Activated naive CD4-positive, alpha-beta T cell treated with anti-CD3 and anti-CD28 coated beads, Interleukin-2, amount 50 U/mL, for 72 hours (primary cell): Measurements from ENCODE around the gene FGR. TPM values are rescaled to one million over a fixed set of nuclear protein-coding genes. Genes with fewer than 3 reads are reported as not detected.

Source experiments
- ATAC-seq, 2 donors: fragments of 150-1000 bp; cut with Tn5 transposase; 2 replicates each; pipeline ENCODE4 v1.10.0; 2021; ENCODE audit warnings: mild to moderate bottlenecking in 2 of 2, moderate library complexity in 2 of 2
- DNase-seq, 2 donors: peaks; one replicate each; pipeline ENCODE4 v3.0.0; 2021 to 2022; ENCODE audit warnings: low spot score in 2 of 2
- H3K27ac Mint-ChIP-seq, 2 donors: one replicate each; pipeline ENCODE4 v1.8.0; 2022; ENCODE audit warnings: mild to moderate bottlenecking in 2 of 2, mixed read lengths in 2 of 2
- H3K36me3 Mint-ChIP-seq, 2 donors: one replicate each; pipeline ENCODE4 v1.8.0; 2022; ENCODE audit warnings: mixed read lengths in 2 of 2
- H3K9me3 Mint-ChIP-seq, 2 donors: one replicate each; pipeline ENCODE4 v1.8.0; 2022; ENCODE audit warnings: mixed read lengths in 2 of 2
- total RNA-seq, 2 donors: library from RNA; stranded (reverse); gene quantifications; one replicate each; pipeline ENCODE4 v1.2.3, GENCODE V29; 2022

Gene FGR
- total RNA-seq, 2 donors from 2014 or later: 0.29 to 0.68 TPM

DNA sequence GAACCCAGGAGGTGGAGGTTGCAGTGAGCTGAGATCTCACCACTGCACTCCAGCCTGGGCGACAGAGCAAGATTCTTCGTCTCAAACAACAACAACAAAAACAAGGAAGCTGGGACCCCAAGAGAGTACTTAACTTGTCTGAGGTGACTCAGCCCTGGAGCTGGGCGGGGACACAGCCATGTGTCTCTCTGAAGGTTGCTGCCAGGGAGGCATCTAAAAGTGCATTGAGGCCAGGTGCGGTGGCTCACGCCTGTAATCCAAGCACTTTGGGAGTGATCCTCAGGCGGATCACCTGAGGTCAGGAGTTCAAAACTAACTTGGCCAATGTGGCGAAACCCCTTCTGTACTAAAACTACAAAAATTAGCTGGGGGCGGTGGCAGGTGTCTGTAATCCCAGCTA is 29.3 kb upstream of the FGR start:
- ATAC-seq (no peak), DNase-seq (no peak)
- H3K27ac Mint-ChIP-seq: no peak overlapping the region
- H3K36me3 Mint-ChIP-seq: peaks cover 0 to 7% of the 10 kb centered on the region in 2 donors
- peaks cover 5% of the 10 kb centered on the region in 2 donors for H3K9me3 Mint-ChIP-seq

GRCh38 chr1:27662707-27663393 is 27.9 kb upstream of the FGR start:
- peaks cover 5% of the 10 kb centered on the region in 2 donors for H3K9me3 Mint-ChIP-seq
- DNase-seq (peak; percentile 89 to 96), ATAC-seq (peak; percentile 60 to 80)
- H3K27ac Mint-ChIP-seq: peak overlapping the region; percentile 93 to 95
- H3K36me3 Mint-ChIP-seq: peaks cover 0 to 10% of the 10 kb centered on the region in 2 donors

GRCh38 chr1:27662261-27662660 is 27.3 kb upstream of the FGR start:
- DNase-seq: no peak

GRCh38 chr1:27661412-27662075 is 26.6 kb upstream of the FGR start:
- peaks cover 0 to 10% of the 10 kb centered on the region in 2 donors for H3K36me3 Mint-ChIP-seq
- peaks cover 5% of the 10 kb centered on the region in 2 donors for H3K9me3 Mint-ChIP-seq
- ATAC-seq (no peak), DNase-seq (no peak)
- peak overlapping the region; percentile 50 to 92 for H3K27ac Mint-ChIP-seq

More at GRCh38 chr1:27662261-27662660, 27.3 kb upstream of the FGR start:
- peak in 1 of 2 donors; percentile 1 for ATAC-seq
- H3K36me3 Mint-ChIP-seq: peaks cover 0 to 10% of the 10 kb centered on the region in 2 donors
- H3K9me3 Mint-ChIP-seq: peaks cover 5% of the 10 kb centered on the region in 2 donors
- H3K27ac Mint-ChIP-seq: peak overlapping the region; percentile 93 to 95

DNA sequence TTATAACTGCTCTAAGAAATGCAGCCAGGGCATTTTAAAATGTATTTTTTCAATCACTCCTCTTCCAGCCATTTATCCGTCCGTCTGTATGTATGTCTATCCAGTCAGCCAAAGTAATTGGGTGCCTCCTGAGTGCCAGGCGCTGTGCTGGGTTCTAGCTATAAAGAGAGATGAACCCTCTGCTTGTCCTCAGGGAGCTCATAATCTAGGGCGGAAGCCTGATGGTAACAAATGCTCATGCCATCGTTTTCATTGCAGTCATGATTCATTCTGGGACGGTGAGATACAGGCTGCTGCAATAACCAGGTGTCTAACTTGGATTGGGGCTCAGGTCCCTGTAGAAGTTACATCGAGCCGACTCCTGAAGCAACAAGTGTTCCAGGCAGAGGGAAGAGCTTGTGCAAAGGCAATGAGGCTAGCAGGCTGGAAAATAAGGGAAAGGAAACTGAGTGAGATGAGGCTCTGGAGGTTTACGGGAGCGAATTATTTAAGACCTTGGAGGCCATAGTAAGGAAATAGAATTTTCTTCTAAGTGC is 25.4 kb upstream of the FGR start:
- DNase-seq (no peak), ATAC-seq (no peak)
- Mint-ChIP-seq H3K27ac (peak overlapping the region; percentile 92 to 94), H3K36me3 (peaks cover 0 to 5% of the 10 kb centered on the region in 2 donors), H3K9me3 (peaks cover 5% of the 10 kb centered on the region in 2 donors)

GRCh38 chr1:27659497-27660299 is 24.7 kb upstream of the FGR start:
- Mint-ChIP-seq H3K36me3 (peaks cover 0 to 5% of the 10 kb centered on the region in 2 donors), H3K27ac (peak overlapping the region; percentile 92 to 94), H3K9me3 (peaks cover 5% of the 10 kb centered on the region in 2 donors)
- peak; percentile 67 to 82 for ATAC-seq
- peak; percentile 87 to 90 for DNase-seq

DNA sequence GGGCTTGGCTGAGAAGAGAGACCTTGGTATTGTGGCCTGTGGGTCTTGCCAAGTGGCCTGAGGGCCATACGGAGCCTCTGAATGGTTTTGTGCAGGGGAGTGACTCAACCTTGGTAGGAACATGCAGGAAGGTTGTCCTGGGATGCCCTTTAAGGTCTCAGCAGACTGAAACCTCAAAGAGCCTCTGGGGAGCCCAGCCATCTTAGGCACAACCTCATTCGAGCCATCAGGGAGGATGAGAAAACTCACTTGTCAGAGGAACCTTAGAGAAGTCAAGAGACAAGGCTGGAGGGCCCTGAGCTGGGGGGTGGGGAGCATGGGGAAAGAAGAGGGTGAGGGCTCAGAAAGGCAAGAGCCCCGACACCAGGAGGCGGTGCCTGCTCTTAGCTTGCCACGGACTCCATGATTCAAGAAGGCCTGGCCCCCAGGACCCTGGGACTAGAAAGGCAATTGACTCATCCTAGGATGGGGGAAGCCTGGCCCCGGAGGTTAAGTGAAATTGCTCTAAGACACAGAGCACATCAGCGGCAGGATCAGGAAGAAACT is 24.0 kb upstream of the FGR start:
- Mint-ChIP-seq H3K9me3 (peaks cover 5% of the 10 kb centered on the region in 2 donors), H3K36me3 (peaks cover 0 to 5% of the 10 kb centered on the region in 2 donors), H3K27ac (peak overlapping the region; percentile 88 to 92)
- ATAC-seq (peak; percentile 12 to 53), DNase-seq (peak in 1 of 2 donors; percentile 73)

GRCh38 chr1:27656157-27656893 is 21.3 kb upstream of the FGR start:
- H3K9me3 Mint-ChIP-seq: peaks cover 2% of the 10 kb centered on the region in 2 donors
- DNase-seq: no peak
- peak; percentile 10 to 21 for ATAC-seq
- H3K36me3 Mint-ChIP-seq: peaks cover 0 to 5% of the 10 kb centered on the region in 2 donors
- H3K27ac Mint-ChIP-seq: peak overlapping the region; percentile 59 to 84

GRCh38 chr1:27655151-27655937 is 20.4 kb upstream of the FGR start:
- DNase-seq (no peak), ATAC-seq (no peak)
- Mint-ChIP-seq H3K9me3 (no peaks in the 10 kb centered on the region), H3K27ac (peak overlapping the region; percentile 59 to 76), H3K36me3 (peaks cover 0 to 5% of the 10 kb centered on the region in 2 donors)

- Mint-ChIP-seq H3K9me3 (no peaks in the 10 kb centered on the region), H3K36me3 (no peaks in the 10 kb centered on the region), H3K27ac (no peak overlapping the region)
- no peak for ATAC-seq
- DNase-seq: no peak
These were observed 17.3 kb upstream of the FGR start for GRCh38 chr1:27652111-27652864.

DNA sequence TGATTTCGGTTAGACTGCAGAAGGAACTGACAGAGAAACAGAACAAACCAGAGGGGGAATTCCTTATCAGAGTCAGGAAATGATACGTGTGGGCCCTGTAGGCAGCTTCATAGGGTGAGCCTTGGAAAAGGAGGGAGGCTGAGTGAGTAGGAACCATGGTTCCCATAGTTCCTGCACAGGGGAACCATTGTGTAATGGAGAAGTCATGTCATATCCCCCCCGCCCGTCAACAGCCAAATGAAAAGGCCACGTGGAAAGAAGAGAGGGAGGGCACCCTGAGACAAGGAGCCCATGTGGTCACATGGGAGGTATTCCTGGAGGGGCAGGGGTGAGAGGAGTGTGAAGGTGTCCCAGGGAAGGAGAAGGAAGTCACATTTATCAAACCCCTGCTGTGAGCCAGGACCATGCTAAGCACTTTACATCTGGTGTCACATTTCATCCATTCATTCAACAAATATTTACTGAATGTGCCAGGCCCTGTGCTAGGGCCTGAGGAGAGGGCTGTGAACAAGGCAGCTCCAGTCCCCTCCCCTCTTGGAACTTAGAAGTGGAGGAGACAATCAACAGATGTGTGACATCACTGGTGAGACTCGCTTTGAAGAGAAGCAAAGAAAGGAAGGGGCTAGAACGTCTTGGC is 15.7 kb upstream of the FGR start:
- Mint-ChIP-seq H3K27ac (peak overlapping the region in 1 of 2 donors; percentile 73), H3K36me3 (no peaks in the 10 kb centered on the region), H3K9me3 (no peaks in the 10 kb centered on the region)
- DNase-seq (no peak), ATAC-seq (peak in 1 of 2 donors; percentile 90)

- Mint-ChIP-seq H3K27ac (peak overlapping the region in 1 of 2 donors; percentile 73), H3K9me3 (no peaks in the 10 kb centered on the region), H3K36me3 (no peaks in the 10 kb centered on the region)
- DNase-seq (no peak), ATAC-seq (peak in 1 of 2 donors; percentile 51)
These were observed 15.2 kb upstream of the FGR start for GRCh38 chr1:27650171-27650538.

- DNase-seq (no peak), ATAC-seq (no peak)
- Mint-ChIP-seq H3K27ac (peak overlapping the region in 1 of 2 donors; percentile 14), H3K9me3 (no peaks in the 10 kb centered on the region), H3K36me3 (no peaks in the 10 kb centered on the region)
These were observed 14.3 kb upstream of the FGR start for GRCh38 chr1:27649306-27649635.

GRCh38 chr1:27648602-27649305 is 13.8 kb upstream of the FGR start:
- Mint-ChIP-seq H3K36me3 (no peaks in the 10 kb centered on the region), H3K27ac (peak overlapping the region in 1 of 2 donors; percentile 14), H3K9me3 (no peaks in the 10 kb centered on the region)
- DNase-seq: no peak
- no peak for ATAC-seq
